ACHN (cell line): ENCODE measurements around the gene EBLN2.

Source experiments
- DNase-seq: peaks from one replicate; pipeline ENCODE4 v3.0.0-alpha.2; 2015
- in situ Hi-C: cut with HindIII; loops from 2 replicates; pipeline ENCODE4 v1.10.0; 2017; ENCODE audit warnings: low sequenced_read_pairs, low pct_ligation_motif_present, low pct_unique_long_range_greater_than_20kb

Gene EBLN2

DNA sequence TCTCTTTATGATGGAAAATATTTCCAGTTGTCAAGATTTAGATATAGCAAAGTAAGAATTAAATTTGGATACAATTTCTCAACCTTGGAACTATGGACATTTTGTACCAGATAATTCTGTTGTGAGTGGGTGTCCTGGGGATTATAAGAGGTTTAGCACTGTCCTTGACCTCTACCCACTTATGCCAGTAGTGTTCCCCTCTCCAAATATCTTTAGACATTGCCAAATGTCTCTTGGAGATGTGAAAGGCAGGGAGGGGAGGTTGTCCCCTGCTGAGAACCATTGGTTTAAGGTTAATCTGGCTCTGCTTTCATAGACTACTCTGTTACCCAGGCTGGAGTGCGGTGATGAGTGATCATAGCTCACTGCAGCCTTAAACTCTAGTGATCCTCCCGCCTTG is at the start of gene EBLN2:
Gene EBLN2, plus strand, starts transcription at position 244 of the 400 bp plus-strand sequence. CDS start 423 bp downstream, outside the sequence.
- DNase-seq = no peak
- in situ Hi-C loops = loop anchor here (25.0 kb wide), 1 partner anchor 124 kb away; no protein-coding TSS in a partner anchor

DNA sequence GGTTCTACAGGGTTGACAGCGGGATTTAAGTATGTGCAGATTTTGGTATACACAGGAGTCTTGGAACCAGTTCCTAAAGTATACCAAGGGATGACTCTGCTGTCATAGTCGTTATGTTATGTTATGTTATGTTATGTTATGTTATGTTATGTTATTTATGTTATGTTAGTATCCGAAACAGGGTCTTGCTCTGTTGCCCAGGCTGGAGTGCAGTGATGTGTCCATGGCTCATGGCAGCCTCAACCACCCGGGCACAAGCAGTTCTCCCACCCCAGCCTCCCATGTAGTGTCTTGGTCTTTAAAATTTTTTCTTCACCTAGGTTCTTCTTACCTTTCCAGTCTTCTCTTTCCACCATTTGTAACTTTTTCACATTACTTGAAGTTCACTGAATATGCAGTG is 43.2 kb upstream of the EBLN2 start:
- in situ Hi-C loops = no loop called here
- DNase-seq = no peak

DNA sequence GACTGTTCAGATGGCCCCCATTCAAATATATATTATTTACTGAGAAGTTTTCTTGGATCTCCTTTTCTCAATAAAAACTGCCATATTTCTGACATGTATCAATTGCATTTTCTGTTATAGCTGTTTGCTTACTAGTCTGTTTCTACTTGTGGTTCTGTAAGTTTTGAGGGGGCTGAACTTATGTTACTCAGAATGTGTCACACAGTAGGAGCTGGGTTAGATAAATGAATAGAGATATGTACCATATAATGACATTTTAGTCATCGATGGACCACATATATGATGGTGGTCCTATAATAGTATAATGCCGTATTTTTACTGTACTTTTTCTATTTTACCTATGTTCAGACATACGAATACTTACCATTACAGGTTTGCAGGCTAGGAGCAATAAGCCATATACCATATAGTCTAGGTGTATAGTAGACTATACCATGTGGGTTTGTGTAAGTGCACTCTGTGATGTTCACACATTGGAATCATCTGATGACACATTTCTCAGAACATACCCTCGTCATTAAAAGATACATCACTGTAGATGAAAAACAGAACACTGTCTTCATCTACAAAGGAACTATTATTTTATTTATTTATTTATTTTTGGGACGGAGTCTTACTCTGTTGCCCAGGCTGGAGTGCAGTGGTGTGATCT is 42.5 kb upstream of the EBLN2 start:
- no peak for DNase-seq
- in situ Hi-C loops = no loop called here

DNA sequence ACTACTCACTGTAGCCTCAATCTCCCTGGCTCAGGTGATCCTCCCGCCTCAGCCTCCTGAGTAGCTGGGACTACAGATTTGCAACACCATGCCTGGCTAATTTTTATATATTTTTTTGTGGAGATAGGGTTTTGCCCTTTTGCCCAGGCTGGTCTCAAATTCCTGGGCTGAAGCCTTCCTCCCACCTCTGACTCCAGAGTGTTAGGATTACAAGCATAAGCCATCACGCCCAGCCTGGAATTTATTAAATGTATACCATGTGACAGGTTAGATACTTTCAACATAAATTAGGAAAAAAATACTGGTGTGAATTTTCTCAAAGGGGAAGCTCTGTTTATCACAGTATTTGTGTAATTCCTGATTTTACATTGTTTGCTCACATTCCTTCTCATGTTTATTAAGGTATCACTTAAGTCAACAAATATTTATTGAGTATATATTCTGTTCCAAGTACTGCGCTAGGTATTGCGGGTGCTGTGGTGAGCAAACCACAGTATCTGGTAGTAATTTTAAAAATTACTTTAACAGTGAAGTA is 40.1 kb upstream of the EBLN2 start:
- in situ Hi-C loops = no loop called here
- DNase-seq = no peak

DNA sequence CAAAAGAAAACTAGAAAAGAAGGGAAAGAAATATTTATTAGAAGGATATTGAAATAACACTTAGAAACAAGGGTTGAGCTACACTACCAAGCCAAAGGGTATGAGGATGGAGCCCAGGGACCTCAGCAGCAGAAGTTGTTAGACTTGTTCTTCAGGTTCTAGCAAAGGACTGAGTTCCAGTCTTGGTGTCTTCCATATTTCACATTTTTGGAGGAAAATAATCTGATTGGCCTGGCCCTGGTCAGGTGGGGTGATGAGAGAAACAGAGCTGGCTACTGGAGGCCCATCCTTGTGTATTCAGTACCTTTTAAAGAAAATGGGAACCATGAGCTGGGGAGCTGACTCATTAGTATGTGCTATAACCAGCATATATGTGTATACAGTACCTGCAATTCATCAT is 36.6 kb upstream of the EBLN2 start:
- DNase-seq = no peak
- in situ Hi-C loops = no loop called here

DNA sequence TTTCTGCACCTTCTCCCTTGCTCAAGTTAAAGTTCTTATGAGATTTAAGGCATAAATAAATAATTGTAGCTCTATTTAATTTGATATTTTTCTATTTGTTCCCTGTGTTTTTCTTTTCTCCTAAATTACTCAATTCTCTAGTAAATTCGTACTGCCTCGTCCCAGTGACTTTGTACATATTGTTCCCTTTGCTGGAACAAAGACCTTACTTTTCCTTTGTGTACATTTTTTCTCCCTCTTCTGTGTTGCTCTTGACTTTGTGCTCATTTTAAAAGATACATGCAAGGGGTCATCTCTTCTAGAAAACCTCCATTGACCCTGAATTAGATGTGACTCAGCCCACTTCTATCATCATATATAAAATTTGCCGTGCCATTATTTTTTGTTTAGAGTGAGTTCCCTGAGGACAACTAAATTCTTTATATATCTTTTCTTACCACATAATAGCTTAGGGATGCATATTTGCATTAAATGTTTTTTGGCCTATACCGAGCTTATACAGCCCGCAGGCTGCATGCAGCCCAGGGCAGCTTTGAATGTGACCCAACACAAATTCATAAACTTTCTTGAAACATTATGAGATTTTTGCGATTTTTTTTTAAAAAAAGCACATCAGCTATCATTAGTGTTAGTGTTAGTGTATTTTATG is 35.2 kb upstream of the EBLN2 start:
- DNase-seq = no peak
- in situ Hi-C loops = no loop called here

DNA sequence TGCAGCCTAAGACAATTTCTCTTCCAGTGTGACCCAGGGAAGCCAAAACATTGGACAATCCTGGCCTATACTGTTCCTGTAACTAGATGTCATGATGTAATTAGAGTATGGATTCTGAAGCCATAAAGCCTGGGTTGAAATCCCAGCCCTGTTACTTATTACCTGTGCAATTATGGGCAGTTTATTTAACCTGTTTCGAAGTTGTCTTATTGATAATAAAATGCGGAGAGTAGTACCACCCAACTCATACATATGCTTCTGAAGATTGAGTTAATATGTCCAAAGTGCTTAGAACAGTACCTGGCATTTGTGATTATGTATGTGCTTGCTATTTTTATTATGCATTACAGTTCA is 34.7 kb upstream of the EBLN2 start:
- DNase-seq = no peak
- in situ Hi-C loops = no loop called here

DNA sequence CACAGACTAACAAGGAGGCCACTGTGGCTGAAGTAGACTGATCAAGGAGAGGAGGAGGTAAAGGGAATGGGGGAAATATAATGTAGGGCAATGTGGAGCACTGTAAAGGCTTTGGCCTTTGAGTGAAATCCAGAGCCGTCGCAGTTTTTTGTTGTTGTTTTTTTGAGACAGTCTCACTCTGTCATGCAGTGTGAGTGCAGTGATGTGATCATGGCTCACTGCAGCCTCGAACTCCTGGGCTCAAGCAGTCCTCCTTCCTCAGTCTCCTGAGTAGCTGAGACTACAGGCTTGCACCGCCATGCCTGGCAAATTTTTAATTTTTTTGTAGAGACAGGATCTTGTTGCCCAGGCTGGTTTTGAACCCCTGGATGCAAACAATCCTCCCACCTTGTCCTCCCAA is 32.7 kb upstream of the EBLN2 start:
- in situ Hi-C loops = no loop called here
- DNase-seq = no peak

DNA sequence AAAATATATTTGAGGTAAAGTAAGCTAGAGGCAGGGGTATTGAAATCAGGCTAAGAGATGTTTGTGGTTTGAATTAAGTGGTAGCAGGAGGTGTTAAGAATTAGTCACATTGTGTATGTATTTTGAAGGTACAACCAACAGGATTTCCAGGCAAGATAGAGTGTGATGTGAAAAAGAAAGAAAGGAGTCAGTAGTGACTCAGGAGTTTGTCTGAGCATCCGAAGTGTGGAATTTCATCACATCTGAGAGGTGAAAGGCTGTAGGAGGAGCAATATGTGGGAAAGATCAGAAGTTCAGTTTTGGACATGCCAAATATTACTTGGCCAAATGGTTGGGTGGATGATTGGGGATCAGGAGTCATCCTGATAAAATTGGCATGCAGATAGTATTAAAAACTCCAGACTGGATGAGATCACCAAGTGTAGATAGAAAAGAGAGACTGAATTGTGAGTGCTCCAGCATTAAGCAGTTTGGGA is 32.1 kb upstream of the EBLN2 start:
- peak; percentile 8 for DNase-seq
- in situ Hi-C loops = no loop called here

DNA sequence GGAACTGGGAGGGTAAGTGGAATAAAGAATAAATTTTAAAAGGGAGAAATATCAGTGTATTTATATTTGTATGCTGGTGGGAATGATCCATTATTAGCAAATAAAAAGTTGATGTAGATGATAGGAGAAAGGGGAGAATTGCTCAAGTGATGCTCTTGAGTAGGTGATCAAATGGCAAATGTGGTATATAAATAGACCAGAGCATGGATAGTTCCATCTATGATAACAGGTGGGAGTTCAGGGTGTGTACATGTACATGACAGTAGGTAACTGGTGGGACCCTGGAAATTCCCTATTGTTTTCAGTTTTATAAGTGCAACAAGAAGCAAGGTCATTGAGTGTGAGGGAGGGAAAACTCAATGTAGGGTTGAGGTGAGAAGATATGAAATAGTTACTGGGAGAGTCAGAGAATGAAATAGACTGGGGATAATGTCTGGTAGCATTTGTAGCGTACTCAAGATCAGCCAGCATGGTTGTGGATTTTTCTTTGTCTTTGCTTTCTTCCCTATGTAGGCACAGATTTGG is 31.3 kb upstream of the EBLN2 start:
- no peak for DNase-seq
- in situ Hi-C loops = no loop called here

DNA sequence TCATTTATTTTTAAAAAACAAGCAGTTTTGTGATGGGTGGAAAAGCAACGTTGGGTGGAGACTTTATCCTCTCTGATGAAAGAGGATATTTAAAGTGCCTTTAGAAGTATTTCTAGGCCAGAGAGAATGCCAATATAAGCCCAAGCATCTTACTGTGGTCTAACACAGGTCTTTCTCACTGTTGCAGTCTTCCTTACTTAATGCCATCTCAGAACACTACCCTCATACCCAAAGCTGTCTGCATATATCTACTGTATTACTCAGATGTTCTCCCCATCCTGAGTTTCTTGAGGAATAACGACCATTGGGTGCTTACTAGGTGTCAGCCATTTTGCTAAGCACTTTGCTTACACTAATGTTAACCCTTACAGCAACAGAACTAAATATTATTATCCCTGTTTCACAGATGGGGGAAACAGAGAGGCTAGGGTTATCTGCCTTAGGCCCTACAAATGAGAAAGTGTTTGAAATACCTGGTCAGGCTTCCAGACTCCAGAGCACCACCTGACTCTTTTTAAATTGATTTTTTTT is 29.8 kb upstream of the EBLN2 start:
- no peak for DNase-seq
- in situ Hi-C loops = no loop called here

DNA sequence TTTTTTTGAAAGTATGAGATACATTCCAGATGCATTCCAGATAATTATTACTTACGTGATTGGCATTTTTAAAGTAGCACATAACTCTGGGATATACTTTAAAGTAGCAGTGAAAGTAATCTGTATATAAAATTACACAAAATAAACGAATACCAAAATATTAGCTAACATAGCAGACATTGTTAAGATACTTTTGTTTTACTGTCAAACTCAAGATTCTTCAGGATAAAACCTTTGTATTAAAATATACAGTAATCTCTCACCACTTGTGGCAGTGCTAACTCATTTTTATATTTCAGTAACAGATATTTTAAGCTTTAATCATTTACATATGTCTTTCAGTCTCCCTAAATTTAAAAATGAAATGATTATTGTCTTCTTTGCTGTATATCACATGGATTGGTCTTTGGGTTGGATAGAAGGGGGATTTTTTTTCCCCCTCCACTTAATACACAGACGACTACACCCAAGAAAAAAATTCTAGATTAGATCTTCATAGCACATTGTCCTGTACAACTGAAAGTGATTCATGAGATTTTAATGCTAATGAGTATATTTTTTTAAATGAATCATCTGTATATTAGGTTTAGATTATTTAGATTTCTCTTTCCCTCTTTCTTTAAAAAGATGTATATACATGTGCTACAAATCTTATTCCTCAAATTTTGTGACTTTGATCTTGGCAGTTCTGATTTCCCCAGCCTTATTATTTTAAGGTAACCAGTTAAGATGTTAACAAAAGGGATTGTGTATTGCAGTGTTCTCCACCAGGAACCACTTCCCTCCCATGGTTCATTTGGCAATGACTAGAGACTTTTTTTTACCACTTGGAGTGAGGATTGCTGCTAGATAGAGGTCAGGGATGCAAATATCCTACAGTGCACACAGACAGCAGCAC is 24.5 kb upstream of the EBLN2 start:
- in situ Hi-C loops = no loop called here
- no peak for DNase-seq

DNA sequence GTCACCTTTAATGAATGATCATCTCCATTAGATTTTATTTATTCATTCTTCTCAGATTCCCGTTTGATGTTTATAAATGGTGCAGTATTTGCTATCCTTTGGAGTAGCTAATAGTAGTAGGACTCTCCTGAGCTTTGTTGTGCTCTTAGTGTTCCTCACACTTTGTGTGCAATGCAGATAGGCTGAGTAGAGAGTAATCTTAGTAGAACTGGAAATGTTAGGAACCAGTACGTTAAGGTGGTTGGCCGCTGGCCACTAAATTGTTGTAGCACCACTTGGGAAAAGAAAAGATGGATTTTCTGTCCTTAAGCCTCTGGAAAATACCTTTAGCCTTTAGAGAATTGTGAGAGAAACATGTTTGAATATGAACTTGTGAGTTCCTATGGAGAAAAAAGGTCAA is 19.9 kb upstream of the EBLN2 start:
- in situ Hi-C loops = no loop called here
- DNase-seq = no peak

DNA sequence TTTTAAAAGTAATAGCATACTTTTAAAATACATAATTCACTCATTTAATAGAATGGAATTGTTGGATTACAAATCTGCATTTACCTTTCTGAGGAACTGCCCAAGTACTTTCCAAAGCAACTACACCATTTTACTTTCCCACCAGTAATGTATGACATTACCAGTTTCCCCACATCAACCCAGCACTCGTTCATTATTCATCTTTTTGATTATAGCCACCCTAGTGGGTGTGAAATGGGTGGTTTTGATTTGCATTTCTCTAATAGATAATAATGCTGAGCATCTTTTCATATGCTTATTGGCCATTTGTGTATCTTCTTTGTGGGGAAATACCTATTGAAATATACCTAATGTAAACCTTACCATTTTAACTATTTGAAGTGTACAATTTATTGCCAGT is 18.0 kb upstream of the EBLN2 start:
- DNase-seq = no peak
- in situ Hi-C loops = no loop called here

DNA sequence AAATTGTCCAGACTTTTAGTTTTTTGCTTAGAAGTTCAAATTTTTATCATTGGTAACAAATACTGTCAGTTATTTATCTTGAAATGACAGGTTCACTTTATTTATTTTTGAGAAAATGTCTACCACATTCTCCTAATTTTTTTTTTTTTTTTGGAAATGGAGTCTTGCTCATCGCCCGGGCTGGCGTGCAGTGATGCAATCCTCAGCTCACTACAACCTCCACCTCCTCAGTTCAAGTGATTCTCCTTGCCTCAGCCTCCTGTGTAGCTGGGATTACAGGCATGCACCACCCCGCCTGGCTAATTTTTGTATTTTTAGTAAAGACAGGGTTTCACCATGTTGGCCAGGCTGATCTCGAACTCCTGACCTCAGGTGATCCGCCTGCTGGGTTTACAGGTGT is 16.1 kb upstream of the EBLN2 start:
- no peak for DNase-seq
- in situ Hi-C loops = no loop called here

DNA sequence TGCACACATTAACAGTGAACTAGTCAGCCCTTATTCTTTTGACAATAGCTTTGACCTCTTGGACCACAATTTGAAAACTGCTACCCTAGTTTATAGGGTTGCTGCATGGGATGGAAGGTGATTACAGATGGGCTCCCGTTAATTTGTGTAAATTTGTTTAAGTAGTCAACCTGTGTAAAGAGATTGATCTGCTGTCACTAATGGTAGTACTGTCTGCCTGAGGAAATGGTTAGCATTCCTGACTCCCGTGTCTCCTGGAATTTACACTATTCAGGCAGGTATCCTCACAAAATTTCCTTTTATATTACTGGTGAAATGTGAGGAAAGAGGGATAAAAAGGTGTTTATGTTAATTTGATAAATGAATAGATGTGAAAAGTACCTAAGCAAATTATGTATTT is 15.3 kb upstream of the EBLN2 start:
- DNase-seq = no peak
- in situ Hi-C loops = no loop called here

DNA sequence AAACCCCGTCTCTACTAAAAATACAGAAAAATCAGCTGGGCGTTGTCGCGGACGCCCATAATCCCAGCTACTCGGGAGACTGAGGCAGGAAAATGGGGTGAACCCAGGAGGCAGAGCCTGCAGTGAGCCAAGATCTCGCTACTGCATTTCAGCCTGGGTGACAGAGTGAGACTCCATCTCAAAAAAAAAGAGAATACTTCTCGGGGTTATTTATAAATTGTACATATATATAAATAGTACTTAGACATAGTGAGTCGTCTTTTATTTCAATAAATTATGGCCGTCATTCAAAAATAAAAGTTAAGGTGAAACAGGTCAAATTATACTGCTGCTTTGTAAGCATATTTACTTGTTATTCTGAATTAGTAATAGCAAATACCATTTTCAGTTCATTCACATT is 12.1 kb upstream of the EBLN2 start:
- no peak for DNase-seq
- in situ Hi-C loops = no loop called here

DNA sequence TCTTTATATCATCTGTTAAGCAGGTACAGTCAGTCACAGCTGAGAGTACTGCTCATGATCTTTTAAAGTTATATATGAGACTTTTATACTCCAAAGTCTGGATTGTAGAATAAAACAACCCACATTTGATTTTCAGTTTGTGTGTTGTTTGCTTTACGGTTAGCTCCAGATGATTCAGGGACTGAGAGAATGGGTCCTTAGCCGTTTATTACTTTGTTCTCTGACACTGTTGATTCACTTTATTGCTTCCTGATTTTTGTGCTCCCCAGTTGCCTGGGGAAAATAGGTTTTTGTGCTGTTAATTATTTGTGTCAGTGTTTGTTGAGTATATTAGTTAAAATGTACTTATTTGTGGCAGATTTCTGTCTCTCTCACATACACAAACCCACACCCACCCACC is 8.6 kb upstream of the EBLN2 start:
- in situ Hi-C loops = loop anchor here (25.0 kb wide), 1 partner anchor 116 kb away; no protein-coding TSS in a partner anchor

DNA sequence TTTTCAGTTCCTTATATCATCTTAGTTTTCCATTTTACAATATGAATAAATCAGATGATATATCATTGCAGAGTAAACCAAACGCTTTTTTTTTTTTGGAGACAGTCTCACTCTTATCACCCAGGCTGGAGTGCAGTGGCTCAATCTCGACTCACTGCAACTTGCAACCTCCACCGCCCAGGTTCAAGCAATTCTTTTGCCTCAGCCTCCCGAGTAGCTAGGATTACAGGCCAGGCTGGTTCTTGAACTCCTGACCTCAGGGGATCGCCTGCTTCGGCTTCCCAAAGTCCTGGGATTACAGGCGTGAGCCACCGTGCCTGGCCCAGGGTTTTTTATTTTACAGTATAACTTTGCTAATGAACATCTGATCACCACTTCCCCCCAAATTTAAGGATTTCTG is 5.9 kb upstream of the EBLN2 start:
- no peak for DNase-seq
- in situ Hi-C loops = loop anchor here (25.0 kb wide), 1 partner anchor 118 kb away; no protein-coding TSS in a partner anchor

More for the DNA sequence above, 8.6 kb upstream of the EBLN2 start:
- DNase-seq = no peak
